Thyroid gland (tissue), 4 donors: ENCODE measurements around the gene POLG.

Experiments used
- POLR2A ChIP-seq, 2 donors: fragments of 450-650 bp; IDR thresholded peaks; one replicate each; pipeline ENCODE4 v1.6.1; 2017; ENCODE audit warnings: antibody characterized with exemption in 2 of 2, mild to moderate bottlenecking in 2 of 2, moderate library complexity in 1 of 2
- TF ChIP-seq, protein P1 (sequence below), 6 experiments: fragments of 200-600 bp in 3 of 6; fragments of 450-650 bp in 3 of 6; sonication (generic) in 3 of 6; IDR thresholded peaks; one replicate each; pipeline ENCODE4 v1.5.1; 2016 to 2019; ENCODE audit warnings: antibody characterized with exemption in 6 of 6, mild to moderate bottlenecking in 2 of 6, inconsistent platforms in 1 of 6, moderate library complexity in 1 of 6

DNA sequence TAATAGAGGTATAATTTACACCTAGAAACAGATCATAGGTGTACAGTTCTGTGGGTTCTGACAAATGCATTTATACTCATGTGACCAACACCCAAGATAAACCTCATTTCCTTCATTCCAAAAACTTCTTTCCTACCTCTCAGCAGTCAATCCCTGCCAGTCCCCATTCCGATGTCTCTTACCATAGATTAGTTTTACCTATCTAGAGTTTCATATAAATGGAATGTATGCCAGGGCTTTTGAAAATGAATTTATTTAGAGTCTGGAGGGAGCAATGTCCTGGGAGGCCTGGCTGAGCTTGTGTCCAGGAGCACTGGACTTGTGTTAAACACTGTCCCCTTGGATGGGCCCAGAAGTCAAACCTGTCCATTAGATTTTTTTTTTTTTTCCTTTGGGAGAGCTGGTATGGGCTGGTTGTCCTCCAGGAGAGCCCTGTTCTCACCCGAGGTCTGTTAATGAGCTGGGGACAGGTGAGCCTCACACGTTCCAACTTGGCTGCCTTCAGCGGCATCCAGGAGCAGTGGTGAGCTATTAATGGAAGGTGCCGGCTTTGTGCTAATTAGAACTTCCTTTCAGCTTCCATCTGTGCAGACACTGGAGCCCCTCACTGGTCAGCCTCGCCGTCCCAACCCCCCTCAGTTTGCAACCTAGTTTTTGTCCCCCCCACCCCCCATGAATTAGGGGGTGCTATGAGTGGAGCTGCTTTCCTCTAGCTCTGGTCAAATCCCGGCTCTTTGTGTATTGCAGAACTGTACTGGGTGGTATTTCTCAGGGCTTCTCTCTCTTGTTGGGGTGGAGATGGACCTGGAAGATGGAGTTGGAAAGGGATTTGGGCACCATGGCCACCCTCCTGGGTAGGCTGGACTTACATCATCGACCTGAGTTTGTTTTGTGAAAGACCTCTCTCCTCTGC is 40.7 kb upstream of the POLG start:
- TF ChIP-seq, protein P1, sequence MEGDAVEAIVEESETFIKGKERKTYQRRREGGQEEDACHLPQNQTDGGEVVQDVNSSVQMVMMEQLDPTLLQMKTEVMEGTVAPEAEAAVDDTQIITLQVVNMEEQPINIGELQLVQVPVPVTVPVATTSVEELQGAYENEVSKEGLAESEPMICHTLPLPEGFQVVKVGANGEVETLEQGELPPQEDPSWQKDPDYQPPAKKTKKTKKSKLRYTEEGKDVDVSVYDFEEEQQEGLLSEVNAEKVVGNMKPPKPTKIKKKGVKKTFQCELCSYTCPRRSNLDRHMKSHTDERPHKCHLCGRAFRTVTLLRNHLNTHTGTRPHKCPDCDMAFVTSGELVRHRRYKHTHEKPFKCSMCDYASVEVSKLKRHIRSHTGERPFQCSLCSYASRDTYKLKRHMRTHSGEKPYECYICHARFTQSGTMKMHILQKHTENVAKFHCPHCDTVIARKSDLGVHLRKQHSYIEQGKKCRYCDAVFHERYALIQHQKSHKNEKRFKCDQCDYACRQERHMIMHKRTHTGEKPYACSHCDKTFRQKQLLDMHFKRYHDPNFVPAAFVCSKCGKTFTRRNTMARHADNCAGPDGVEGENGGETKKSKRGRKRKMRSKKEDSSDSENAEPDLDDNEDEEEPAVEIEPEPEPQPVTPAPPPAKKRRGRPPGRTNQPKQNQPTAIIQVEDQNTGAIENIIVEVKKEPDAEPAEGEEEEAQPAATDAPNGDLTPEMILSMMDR (IDR thresholded peaks at IDR 0.05), result no peak
- TF ChIP-seq POLR2A (IDR thresholded peaks at IDR 0.05), result no peak
